HFFc6 (cell line): ENCODE data around the gene EVI5L. TPM values are rescaled to one million over a fixed set of nuclear protein-coding genes. Genes with fewer than 3 reads are reported as not detected.

ENCODE experiments used
- DNase-seq: peaks from one replicate; pipeline ENCODE4 v3.0.0-alpha.2; 2018
- H3K27ac Mint-ChIP-seq: 2 replicates; pipeline ENCODE4 v1.8.0; 2020; ENCODE audit warnings: mild to moderate bottlenecking, mixed read lengths
- H3K27me3 Mint-ChIP-seq: 2 replicates; pipeline ENCODE4 v1.8.0; 2021; ENCODE audit warnings: mild to moderate bottlenecking, moderate library complexity, mixed read lengths; ENCODE audit not compliant: insufficient read depth
- H3K36me3 Mint-ChIP-seq: 2 replicates; pipeline ENCODE4 v1.8.0; 2021; ENCODE audit warnings: low read depth, mixed read lengths
- H3K4me1 Mint-ChIP-seq: 2 replicates; pipeline ENCODE4 v1.8.0; 2020; ENCODE audit warnings: low read depth, mixed read lengths
- H3K4me3 Mint-ChIP-seq: 2 replicates; pipeline ENCODE4 v1.8.0; 2020; ENCODE audit warnings: mild to moderate bottlenecking, moderate library complexity, mixed read lengths
- H3K9me3 Mint-ChIP-seq: 2 replicates; pipeline ENCODE4 v1.8.0; 2020; ENCODE audit warnings: mild to moderate bottlenecking, mixed read lengths
- total RNA-seq, 6 experiments: library from RNA; stranded (reverse); fragmentation: NEBNext Ultra II Directional; extraction: Animal tissue kit (Norgen Biotek cat#: 25700); gene quantifications; 2 replicates in 1 of 6; 3 replicates in 5 of 6; pipeline ENCODE4 v1.2.3, GENCODE V29; 2021
- TF ChIP-seq, protein P1 (sequence below): fragments of 200-600 bp; sonication (generic); IDR thresholded peaks from 2 replicates; pipeline ENCODE4 v1.5.0; 2021; ENCODE audit warnings: antibody characterized with exemption, mild to moderate bottlenecking

EVI5L gene
- total RNA-seq, 6 experiments from 2014 or later: 26.4 to 33.0 (median 27.7) TPM

DNA sequence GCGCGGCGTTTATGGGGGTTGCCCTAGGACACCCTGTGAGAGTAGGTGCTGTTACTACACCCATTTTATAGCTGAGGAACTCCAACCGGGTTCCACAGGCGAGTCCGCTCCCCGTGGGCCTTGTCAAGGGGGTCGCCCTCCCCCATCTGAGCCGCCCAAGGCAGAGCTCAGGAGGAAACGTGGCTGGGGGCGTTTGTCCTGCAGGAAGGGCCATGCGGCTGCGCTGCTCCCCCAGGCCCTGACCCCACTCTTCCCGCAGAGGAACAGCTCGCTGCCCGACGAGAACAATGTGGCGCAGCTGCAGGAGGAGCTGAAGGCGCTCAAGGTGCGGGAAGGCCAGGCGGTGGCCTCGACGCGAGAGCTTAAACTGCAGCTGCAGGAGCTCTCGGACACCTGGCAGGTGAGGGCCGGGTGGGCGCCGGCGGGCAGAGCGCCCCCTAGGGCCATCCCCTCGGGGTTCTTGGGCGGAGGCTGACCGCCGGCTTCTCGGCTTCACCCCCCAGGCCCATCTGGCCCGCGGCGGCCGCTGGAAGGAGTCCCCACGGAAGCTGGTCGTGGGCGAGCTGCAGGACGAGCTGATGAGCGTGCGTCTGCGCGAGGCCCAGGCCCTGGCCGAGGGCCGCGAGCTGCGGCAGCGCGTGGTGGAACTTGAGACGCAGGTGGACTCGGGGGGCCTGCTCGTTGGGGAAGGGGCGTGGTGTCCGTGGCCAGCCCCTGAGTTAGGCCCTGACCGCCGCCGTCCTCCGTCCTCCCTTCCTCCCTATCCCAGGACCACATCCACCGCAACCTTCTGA, 31.8 kb downstream of the EVI5L start:
- H3K27me3 Mint-ChIP-seq: peaks cover 4% of the 10 kb centered on the region
- no peak overlapping the region for H3K4me3 Mint-ChIP-seq
- H3K4me1 Mint-ChIP-seq: no peaks in the 10 kb centered on the region
- H3K36me3 Mint-ChIP-seq: no peaks in the 10 kb centered on the region
- TF ChIP-seq, protein P1, sequence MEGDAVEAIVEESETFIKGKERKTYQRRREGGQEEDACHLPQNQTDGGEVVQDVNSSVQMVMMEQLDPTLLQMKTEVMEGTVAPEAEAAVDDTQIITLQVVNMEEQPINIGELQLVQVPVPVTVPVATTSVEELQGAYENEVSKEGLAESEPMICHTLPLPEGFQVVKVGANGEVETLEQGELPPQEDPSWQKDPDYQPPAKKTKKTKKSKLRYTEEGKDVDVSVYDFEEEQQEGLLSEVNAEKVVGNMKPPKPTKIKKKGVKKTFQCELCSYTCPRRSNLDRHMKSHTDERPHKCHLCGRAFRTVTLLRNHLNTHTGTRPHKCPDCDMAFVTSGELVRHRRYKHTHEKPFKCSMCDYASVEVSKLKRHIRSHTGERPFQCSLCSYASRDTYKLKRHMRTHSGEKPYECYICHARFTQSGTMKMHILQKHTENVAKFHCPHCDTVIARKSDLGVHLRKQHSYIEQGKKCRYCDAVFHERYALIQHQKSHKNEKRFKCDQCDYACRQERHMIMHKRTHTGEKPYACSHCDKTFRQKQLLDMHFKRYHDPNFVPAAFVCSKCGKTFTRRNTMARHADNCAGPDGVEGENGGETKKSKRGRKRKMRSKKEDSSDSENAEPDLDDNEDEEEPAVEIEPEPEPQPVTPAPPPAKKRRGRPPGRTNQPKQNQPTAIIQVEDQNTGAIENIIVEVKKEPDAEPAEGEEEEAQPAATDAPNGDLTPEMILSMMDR: peak; percentile 64
- no peak for DNase-seq
- no peak overlapping the region for H3K27ac Mint-ChIP-seq
- no peaks in the 10 kb centered on the region for H3K9me3 Mint-ChIP-seq

DNA sequence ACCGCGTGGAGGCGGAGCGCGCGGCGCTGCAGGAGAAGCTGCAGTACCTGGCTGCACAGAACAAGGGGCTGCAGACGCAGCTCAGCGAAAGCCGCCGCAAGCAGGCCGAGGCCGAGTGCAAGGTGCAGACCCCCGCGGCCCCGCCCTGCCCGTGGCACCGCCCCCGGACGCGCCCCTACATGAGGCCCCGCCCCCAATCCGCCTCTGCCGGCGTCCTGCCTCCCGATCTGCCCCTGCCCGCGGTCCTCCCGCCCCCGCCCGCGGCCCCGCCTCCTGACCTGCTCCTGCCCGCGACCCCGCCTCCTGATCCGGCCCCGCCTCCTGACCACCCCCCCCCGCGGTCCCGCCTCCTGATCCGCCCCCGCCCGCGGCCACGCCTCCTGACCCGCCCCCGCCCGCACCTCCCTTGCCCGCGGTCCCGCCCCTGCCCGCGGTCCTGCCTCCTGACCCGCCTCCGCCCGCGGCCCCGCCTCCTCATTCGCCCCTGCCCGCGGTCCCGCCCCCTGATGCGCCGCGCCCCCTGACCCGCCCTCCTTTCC, 32.5 kb downstream of the EVI5L start:
- no peak overlapping the region for H3K4me3 Mint-ChIP-seq
- no peak for DNase-seq

DNA sequence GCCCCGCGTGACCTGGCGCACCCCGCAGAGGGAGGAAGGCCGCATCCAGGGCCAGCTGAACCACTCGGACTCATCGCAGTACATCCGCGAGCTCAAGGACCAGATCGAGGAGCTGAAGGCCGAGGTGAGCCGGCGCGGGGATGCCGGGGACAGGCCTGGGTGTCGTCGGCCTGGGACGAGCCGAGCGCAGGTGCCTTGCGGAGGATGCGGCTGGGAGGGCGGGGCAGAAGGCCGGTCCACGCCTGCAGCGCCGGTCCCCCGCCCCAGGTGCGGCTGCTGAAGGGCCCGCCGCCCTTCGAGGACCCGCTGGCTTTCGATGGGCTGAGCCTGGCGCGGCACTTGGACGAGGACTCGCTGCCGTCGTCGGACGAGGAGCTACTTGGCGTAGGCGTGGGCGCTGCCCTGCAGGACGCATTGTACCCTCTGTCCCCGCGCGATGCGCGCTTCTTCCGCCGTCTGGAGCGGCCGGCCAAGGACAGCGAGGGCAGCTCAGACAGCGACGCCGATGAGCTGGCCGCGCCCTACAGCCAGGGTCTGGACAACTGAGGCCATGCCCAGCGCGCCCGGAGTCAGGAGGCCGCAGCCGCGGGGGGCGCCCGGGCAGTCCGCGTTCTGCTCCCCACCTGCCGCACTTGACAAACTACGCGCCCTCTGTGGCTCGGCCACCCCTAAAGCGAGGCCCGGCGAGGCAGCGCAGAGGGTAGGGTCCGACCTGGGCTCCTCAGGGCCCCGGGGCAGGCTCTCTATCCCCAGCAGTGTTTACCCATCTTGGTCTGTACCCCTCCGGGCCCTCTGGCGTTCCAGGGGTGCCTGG, 33.3 kb downstream of the EVI5L start:
- Mint-ChIP-seq H3K36me3 (no peaks in the 10 kb centered on the region), H3K27me3 (peaks cover 9% of the 10 kb centered on the region), H3K9me3 (no peaks in the 10 kb centered on the region), H3K4me1 (no peaks in the 10 kb centered on the region), H3K4me3 (no peak overlapping the region), H3K27ac (no peak overlapping the region)
- no peak for DNase-seq
- TF ChIP-seq, protein P1: no peak

More for the DNA sequence above, 32.5 kb downstream of the EVI5L start:
- TF ChIP-seq, protein P1: no peak
- no peaks in the 10 kb centered on the region for H3K4me1 Mint-ChIP-seq
- no peak overlapping the region for H3K27ac Mint-ChIP-seq
- no peaks in the 10 kb centered on the region for H3K36me3 Mint-ChIP-seq
- no peaks in the 10 kb centered on the region for H3K9me3 Mint-ChIP-seq
- peaks cover 7% of the 10 kb centered on the region for H3K27me3 Mint-ChIP-seq

DNA sequence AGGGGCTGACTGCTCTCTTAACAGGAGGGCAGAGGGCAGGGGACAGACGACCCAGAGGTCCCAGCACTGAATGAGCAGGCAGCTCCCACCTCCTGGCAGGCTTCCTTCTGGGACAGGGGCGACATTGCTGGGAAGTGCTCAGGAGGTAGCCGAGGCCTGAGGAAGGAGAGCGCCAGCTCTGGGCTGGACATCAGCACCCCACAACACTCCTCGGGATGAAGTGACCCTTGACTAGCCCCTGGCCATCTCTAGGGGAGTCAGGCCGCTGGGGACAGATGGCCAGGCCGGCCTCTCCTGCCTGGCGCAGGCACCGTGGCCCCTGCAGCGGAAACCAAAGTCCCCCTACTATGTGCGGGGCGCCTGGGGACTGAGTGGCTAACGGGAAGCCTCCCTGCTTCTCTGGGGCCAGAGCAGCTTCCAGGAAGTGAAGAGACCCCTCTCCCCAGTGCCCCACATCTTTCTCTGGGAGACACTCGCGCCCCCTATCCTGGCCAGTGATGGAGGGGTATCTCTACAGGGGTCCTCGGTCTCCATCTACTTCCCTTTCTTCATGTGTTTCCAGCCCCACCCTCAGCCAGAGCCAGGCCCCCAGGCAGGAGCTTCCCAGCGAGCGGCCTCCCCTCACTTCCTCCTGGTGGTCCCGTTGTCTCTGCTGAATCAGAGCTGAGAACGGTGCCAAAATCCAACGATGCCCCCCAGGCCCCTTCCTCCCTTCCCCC, 34.1 kb downstream of the EVI5L start:
- Mint-ChIP-seq H3K27ac (no peak overlapping the region), H3K4me3 (no peak overlapping the region), H3K9me3 (no peaks in the 10 kb centered on the region), H3K27me3 (peaks cover 8% of the 10 kb centered on the region), H3K4me1 (no peaks in the 10 kb centered on the region), H3K36me3 (no peaks in the 10 kb centered on the region)
- TF ChIP-seq, protein P1: no peak
- no peak for DNase-seq

DNA sequence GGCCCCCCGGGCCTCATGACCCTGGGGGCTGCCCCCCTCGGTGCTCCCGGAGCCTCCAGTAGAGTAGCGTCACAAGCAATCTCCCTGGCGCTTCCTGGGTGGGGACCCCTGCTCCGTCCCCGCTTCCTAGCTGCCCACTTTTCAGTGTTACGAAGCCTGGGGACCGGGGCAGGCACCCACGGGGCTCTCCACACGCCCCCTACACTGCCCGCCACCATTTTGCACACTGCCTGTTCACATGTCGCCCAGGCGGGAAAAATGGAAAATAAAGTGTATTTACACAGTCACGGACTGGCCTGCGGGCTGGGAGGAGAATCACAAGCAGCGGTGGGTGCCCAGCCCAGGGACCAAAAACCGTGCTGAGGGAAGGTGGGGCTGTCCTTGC, 34.7 kb downstream of the EVI5L start:
- peaks cover 8% of the 10 kb centered on the region for H3K27me3 Mint-ChIP-seq
- H3K27ac Mint-ChIP-seq: no peak overlapping the region
- no peak overlapping the region for H3K4me3 Mint-ChIP-seq
- no peaks in the 10 kb centered on the region for H3K36me3 Mint-ChIP-seq
- no peak for DNase-seq
- H3K9me3 Mint-ChIP-seq: no peaks in the 10 kb centered on the region
- H3K4me1 Mint-ChIP-seq: no peaks in the 10 kb centered on the region
- TF ChIP-seq, protein P1: no peak
